Neuronal stem cell (in vitro differentiated cells): ENCODE measurements around the gene ZFP36L1.

Experiments used
- DNase-seq: peaks from one replicate; pipeline ENCODE4 v3.0.0-alpha.2; 2013; ENCODE audit warnings: low spot score
- H2AFZ ChIP-seq: one replicate; pipeline ENCODE4 v1.6.1; 2013; ENCODE audit warnings: mild to moderate bottlenecking, low read length, inconsistent platforms
- H2AK5ac ChIP-seq: 2 replicates; pipeline ENCODE4 v1.6.1; 2013; ENCODE audit warnings: low read depth, mild to moderate bottlenecking, inconsistent platforms, low read length, moderate library complexity, mixed read lengths
- H2BK120ac ChIP-seq: 2 replicates; pipeline ENCODE4 v1.6.1; 2013; ENCODE audit warnings: low read depth, mild to moderate bottlenecking, inconsistent platforms, low read length, moderate library complexity, mixed read lengths
- H2BK12ac ChIP-seq: one replicate; pipeline ENCODE4 v1.6.1; 2013; ENCODE audit warnings: low read length, inconsistent platforms
- H2BK15ac ChIP-seq: 2 replicates; pipeline ENCODE4 v1.6.1; 2013; ENCODE audit warnings: mild to moderate bottlenecking, low read length, inconsistent platforms, mixed read lengths
- H2BK5ac ChIP-seq: one replicate; pipeline ENCODE4 v1.6.1; 2013; ENCODE audit warnings: inconsistent platforms, mild to moderate bottlenecking, low read length, moderate library complexity
- H3K14ac ChIP-seq: one replicate; pipeline ENCODE4 v1.6.1; 2013; ENCODE audit warnings: low read length, inconsistent platforms
- H3K18ac ChIP-seq: 2 replicates; pipeline ENCODE4 v1.6.1; 2013; ENCODE audit warnings: low read length, inconsistent platforms
- H3K23ac ChIP-seq: 2 replicates; pipeline ENCODE4 v1.6.1; 2013; ENCODE audit warnings: low read depth, mild to moderate bottlenecking, mixed read lengths, low read length, inconsistent platforms; ENCODE audit not compliant: poor library complexity
- H3K27ac ChIP-seq: replicated peaks from 3 replicates; pipeline ENCODE4 v1.5.1; 2013; ENCODE audit warnings: low read length, inconsistent platforms
- H3K27me3 ChIP-seq, 3 experiments: 2 replicates each; pipeline ENCODE4 v1.6.1; 2013; ENCODE audit warnings: low read length in 3 of 3, mild to moderate bottlenecking in 2 of 3, inconsistent platforms in 1 of 3, low read depth in 1 of 3, mixed read lengths in 1 of 3, moderate library complexity in 1 of 3; ENCODE audit not compliant: control insufficient read depth in 3 of 3, insufficient read depth in 3 of 3
- H3K36me3 ChIP-seq, 2 donors: replicated peaks in 1 of 2; 2 replicates each; pipeline ENCODE4 v1.6.1; 2013; ENCODE audit warnings: low read length in 2 of 2; ENCODE audit not compliant: control insufficient read depth in 2 of 2, insufficient read depth in 2 of 2
- H3K4ac ChIP-seq: 2 replicates; pipeline ENCODE4 v1.6.1; 2013; ENCODE audit warnings: inconsistent platforms, mild to moderate bottlenecking, low read length, moderate library complexity
- H3K4me1 ChIP-seq, 2 donors: 1 replicate in 1 of 2; 2 replicates in 1 of 2; pipeline ENCODE4 v1.6.1; 2013; ENCODE audit warnings: low read length in 2 of 2, low read depth in 1 of 2; ENCODE audit not compliant: control insufficient read depth in 2 of 2, insufficient read depth in 1 of 2
- H3K4me2 ChIP-seq: one replicate; pipeline ENCODE4 v1.6.1; 2013; ENCODE audit warnings: mild to moderate bottlenecking, low read length, inconsistent platforms; ENCODE audit not compliant: insufficient read depth, poor library complexity, severe bottlenecking
- H3K4me3 ChIP-seq, 2 donors: 2 replicates each; pipeline ENCODE4 v1.5.1; 2013; ENCODE audit warnings: low read length in 2 of 2, mild to moderate bottlenecking in 2 of 2, inconsistent platforms in 1 of 2, moderate library complexity in 1 of 2
- H3K79me1 ChIP-seq: one replicate; pipeline ENCODE4 v1.6.1; 2013; ENCODE audit warnings: low read depth, mild to moderate bottlenecking, inconsistent platforms, low read length, moderate library complexity
- H3K9ac ChIP-seq: one replicate; pipeline ENCODE4 v1.6.1; 2013; ENCODE audit warnings: mild to moderate bottlenecking, low read depth, low read length, inconsistent platforms; ENCODE audit not compliant: poor library complexity
- H3K9me3 ChIP-seq, 2 donors: replicated peaks in 1 of 2; 2 replicates each; pipeline versions ENCODE3 to v1.6.1; 2013; ENCODE audit warnings: low read length in 2 of 2, mild to moderate bottlenecking in 2 of 2, inconsistent platforms in 1 of 2, low read depth in 1 of 2, mixed read lengths in 1 of 2, moderate library complexity in 1 of 2; ENCODE audit not compliant: control insufficient read depth in 2 of 2, insufficient read depth in 1 of 2
- H4K8ac ChIP-seq: one replicate; pipeline ENCODE4 v1.6.1; 2013; ENCODE audit warnings: low read depth, mild to moderate bottlenecking, inconsistent platforms, low read length, moderate library complexity
- H4K91ac ChIP-seq: one replicate; pipeline ENCODE4 v1.6.1; 2013; ENCODE audit warnings: low read length, low read depth, mild to moderate bottlenecking, inconsistent platforms; ENCODE audit not compliant: poor library complexity
- WGBS, 2 donors: extraction: QIAGEN DNeasy Blood & Tissue Kit; methylation state at CpG; one replicate each; pipeline ENCODE4 v1.1.7; 2013; ENCODE audit warnings: missing lambda C conversion rate in 2 of 2, mixed read lengths in 1 of 2; ENCODE audit not compliant: insufficient read length in 2 of 2, insufficient replicate concordance in 1 of 2; ENCODE audit errors: extremely low coverage in 2 of 2; 5-methylcytosine and 5-hydroxymethylcytosine counted together

The ZFP36L1 gene

GRCh38 chr14:68756000-68756481 is 36.8 kb downstream of the ZFP36L1 start:
- H3K4me2 ChIP-seq, result no peak overlapping the region
- no peak overlapping the region for H4K8ac ChIP-seq
- H2AFZ ChIP-seq, result no peak overlapping the region
- no peaks in the 10 kb centered on the region for H3K9me3 ChIP-seq
- no peak overlapping the region for H3K9ac ChIP-seq
- H2BK12ac ChIP-seq, result no peak overlapping the region
- H3K27ac ChIP-seq, result no peak overlapping the region
- H3K79me1 ChIP-seq, result no peaks in the 10 kb centered on the region
- no peak overlapping the region for H2AK5ac ChIP-seq
- H3K4ac ChIP-seq, result no peak overlapping the region
- no peaks in the 10 kb centered on the region for H3K36me3 ChIP-seq
- H3K14ac ChIP-seq, result no peak overlapping the region
- no peak overlapping the region for H2BK15ac ChIP-seq
- DNase-seq, result no peak
- H3K4me1 ChIP-seq, result peaks cover 0 to 3% of the 10 kb centered on the region in 2 donors
- no peaks in the 10 kb centered on the region for H3K27me3 ChIP-seq
- no peak overlapping the region for H2BK5ac ChIP-seq
- H2BK120ac ChIP-seq, result no peak overlapping the region
- peak overlapping the region; percentile 6 for H3K23ac ChIP-seq
- H3K4me3 ChIP-seq, result no peak overlapping the region
- no peak overlapping the region for H4K91ac ChIP-seq
- peak overlapping the region; percentile 60 for H3K18ac ChIP-seq
- WGBS, 2 donors, result no CpG with 5 or more reads among the region's 7 CpGs

DNA sequence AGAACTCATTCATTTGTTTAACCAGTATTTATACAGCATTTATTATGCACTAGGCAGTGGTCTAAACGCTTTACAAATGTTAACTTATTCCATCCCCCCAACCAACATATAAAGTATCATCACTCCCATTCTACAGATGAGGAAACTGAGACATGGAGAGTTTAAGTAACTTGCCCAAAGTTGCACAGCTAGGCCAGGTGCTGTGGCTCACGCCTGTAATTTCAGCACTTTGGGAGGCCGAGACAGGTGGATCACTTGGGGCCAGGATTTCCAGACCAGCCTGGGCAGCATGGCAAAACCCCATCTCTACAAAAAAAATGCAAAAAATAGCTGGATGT is 37.9 kb downstream of the ZFP36L1 start:
- DNase-seq, result no peak
- Histone ChIP-seq H3K27me3 (no peaks in the 10 kb centered on the region), H3K9me3 (no peaks in the 10 kb centered on the region), H4K91ac (no peak overlapping the region), H2BK5ac (no peak overlapping the region), H3K14ac (no peak overlapping the region), H3K4ac (no peak overlapping the region), H3K27ac (no peak overlapping the region), H4K8ac (no peak overlapping the region), H3K36me3 (no peaks in the 10 kb centered on the region), H3K4me3 (no peak overlapping the region), H2AFZ (no peak overlapping the region), H3K9ac (no peak overlapping the region), H2BK12ac (no peak overlapping the region), H2AK5ac (no peak overlapping the region), H3K79me1 (no peaks in the 10 kb centered on the region), H3K18ac (no peak overlapping the region), H2BK15ac (no peak overlapping the region), H3K4me2 (no peak overlapping the region), H3K4me1 (peaks cover 0 to 3% of the 10 kb centered on the region in 2 donors), H2BK120ac (no peak overlapping the region), H3K23ac (no peak overlapping the region)
- no CpG with 5 or more reads among the region's 3 CpGs for WGBS, 2 donors

GRCh38 chr14:68753690-68754089 is 39.2 kb downstream of the ZFP36L1 start:
- H3K9me3 ChIP-seq, result peaks cover 0 to under 1% of the 10 kb centered on the region in 2 donors

GRCh38 chr14:68752271-68753006 is 40.4 kb downstream of the ZFP36L1 start:
- Histone ChIP-seq H3K27ac (no peak overlapping the region), H3K4me2 (no peak overlapping the region), H3K14ac (no peak overlapping the region), H4K8ac (no peak overlapping the region), H3K27me3 (no peaks in the 10 kb centered on the region), H2AK5ac (no peak overlapping the region), H2BK5ac (no peak overlapping the region), H2BK15ac (no peak overlapping the region), H3K18ac (no peak overlapping the region), H3K36me3 (no peaks in the 10 kb centered on the region), H3K4me3 (no peak overlapping the region), H3K23ac (no peak overlapping the region), H2AFZ (no peak overlapping the region), H3K79me1 (no peaks in the 10 kb centered on the region), H3K4me1 (peaks cover 0 to 12% of the 10 kb centered on the region in 2 donors), H3K9me3 (peaks cover 3 to 5% of the 10 kb centered on the region in 2 donors), H2BK12ac (no peak overlapping the region), H4K91ac (no peak overlapping the region), H3K4ac (no peak overlapping the region), H3K9ac (no peak overlapping the region), H2BK120ac (no peak overlapping the region)
- no peak for DNase-seq
- WGBS, 2 donors, result no CpG with 5 or more reads among the region's 6 CpGs

More at GRCh38 chr14:68753690-68754089, 39.2 kb downstream of the ZFP36L1 start:
- H3K14ac ChIP-seq, result no peak overlapping the region
- H2BK12ac ChIP-seq, result no peak overlapping the region
- H2AK5ac ChIP-seq, result no peak overlapping the region
- no peak overlapping the region for H2BK15ac ChIP-seq
- no peak overlapping the region for H2BK5ac ChIP-seq
- H3K27ac ChIP-seq, result no peak overlapping the region
- H2AFZ ChIP-seq, result no peak overlapping the region
- H3K9ac ChIP-seq, result no peak overlapping the region
- no peak overlapping the region for H3K18ac ChIP-seq
- H3K4me1 ChIP-seq, result peaks cover 0 to 7% of the 10 kb centered on the region in 2 donors
- no peak overlapping the region for H3K4me2 ChIP-seq
- no CpG with 5 or more reads among the region's 4 CpGs for WGBS, 2 donors
- H3K79me1 ChIP-seq, result no peaks in the 10 kb centered on the region
- H3K36me3 ChIP-seq, result no peaks in the 10 kb centered on the region
- no peak for DNase-seq
- H4K8ac ChIP-seq, result no peak overlapping the region
- H2BK120ac ChIP-seq, result no peak overlapping the region
- H3K4me3 ChIP-seq, result no peak overlapping the region
- no peak overlapping the region for H3K4ac ChIP-seq
- no peak overlapping the region for H4K91ac ChIP-seq
- H3K27me3 ChIP-seq, result no peaks in the 10 kb centered on the region
- no peak overlapping the region for H3K23ac ChIP-seq
